Measurements from ENCODE around the gene SLC25A30. TPM values are rescaled to one million over a fixed set of nuclear protein-coding genes. Genes with fewer than 3 reads are reported as not detected.

Gene SLC25A30
- total RNA-seq, 4 donors from 2014 or later: 2.4 to 15.6 (median 6.5) TPM

DNA sequence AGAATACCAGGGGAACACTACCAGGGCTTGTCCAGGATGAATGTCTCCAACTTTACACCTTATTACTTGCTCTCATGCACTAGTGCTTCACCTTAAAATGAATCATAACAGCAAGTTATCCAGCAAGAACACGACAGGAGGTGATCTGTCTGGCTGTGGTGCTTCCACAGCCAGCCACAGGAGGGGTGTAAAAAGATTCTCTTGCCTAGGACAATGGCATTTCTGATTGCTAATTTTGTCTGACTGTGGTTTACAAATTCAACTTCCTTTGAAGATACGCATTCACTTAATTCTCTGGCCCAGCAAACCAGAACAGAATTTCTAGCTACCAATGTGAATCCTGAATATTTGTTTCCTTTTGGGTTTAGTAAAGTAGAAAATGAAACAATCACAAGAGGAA is 23.5 kb upstream of the SLC25A30 start:
- DNase-seq: no peak
- H3K4me1 ChIP-seq: peaks cover 0 to 15% (median 1%) of the 10 kb centered on the region in 4 donors
- no peak overlapping the region for H3K27ac ChIP-seq
- no peaks in the 10 kb centered on the region for H3K36me3 ChIP-seq
- intact Hi-C loops (cut with DNase I; ENCODE audit: low total_unique reads): no loop called here
- H3K9me3 ChIP-seq: no peaks in the 10 kb centered on the region
- in situ Hi-C loops (cut with MboI; ENCODE audit: low pct_ligation_motif_present in 1 of 4, low pct_unique_long_range_greater_than_20kb in 1 of 4, low sequenced_read_pairs in 3 of 4): no loop called here
- WGBS, 2 donors (ENCODE audit: low coverage in 1 of 2): 30 to 39% methylated on average over 2 of the region's 2 CpGs
- TF ChIP-seq POLR2A (IDR thresholded peaks at IDR 0.05) (no peak), POLR2AphosphoS5 (IDR thresholded peaks at IDR 0.05) (no peak), EP300 (IDR thresholded peaks at IDR 0.05; ENCODE audit: low read depth) (no peak)
- TF ChIP-seq, protein P1, sequence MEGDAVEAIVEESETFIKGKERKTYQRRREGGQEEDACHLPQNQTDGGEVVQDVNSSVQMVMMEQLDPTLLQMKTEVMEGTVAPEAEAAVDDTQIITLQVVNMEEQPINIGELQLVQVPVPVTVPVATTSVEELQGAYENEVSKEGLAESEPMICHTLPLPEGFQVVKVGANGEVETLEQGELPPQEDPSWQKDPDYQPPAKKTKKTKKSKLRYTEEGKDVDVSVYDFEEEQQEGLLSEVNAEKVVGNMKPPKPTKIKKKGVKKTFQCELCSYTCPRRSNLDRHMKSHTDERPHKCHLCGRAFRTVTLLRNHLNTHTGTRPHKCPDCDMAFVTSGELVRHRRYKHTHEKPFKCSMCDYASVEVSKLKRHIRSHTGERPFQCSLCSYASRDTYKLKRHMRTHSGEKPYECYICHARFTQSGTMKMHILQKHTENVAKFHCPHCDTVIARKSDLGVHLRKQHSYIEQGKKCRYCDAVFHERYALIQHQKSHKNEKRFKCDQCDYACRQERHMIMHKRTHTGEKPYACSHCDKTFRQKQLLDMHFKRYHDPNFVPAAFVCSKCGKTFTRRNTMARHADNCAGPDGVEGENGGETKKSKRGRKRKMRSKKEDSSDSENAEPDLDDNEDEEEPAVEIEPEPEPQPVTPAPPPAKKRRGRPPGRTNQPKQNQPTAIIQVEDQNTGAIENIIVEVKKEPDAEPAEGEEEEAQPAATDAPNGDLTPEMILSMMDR (IDR thresholded peaks at IDR 0.05): no peak
- H3K4me3 ChIP-seq: no peak overlapping the region
- no peaks in the 10 kb centered on the region for H3K27me3 ChIP-seq

DNA sequence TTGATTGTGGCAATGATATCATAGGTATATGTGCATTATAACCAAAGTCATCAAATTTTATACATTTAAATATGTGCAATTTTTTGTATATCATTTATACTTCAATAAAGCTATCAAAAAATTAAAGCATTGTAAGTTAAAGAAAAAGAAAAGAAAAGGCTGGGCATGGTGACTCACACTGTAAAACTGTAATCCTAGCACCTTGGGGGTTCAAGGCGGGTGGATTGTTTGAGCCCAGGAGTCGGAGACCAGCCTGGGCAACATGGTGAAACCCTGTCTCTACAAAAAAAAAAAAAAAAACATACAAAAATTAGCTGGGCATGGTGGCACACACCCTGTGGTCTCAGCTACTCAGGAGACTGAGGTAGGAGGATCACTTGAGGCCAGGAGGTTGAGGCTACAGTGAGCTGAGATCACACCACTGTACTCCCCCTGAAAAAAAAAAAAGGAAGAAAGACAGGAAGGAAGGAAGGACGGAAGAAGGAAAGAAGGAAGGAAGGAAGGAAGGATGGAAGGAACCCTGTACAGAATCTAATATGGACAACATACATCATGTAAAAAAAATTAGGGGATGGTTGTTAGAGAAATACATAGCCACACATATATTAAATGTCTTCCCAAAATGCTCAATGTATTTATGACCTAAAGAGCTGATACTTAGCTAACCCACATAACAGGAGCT is 21.7 kb upstream of the SLC25A30 start:
- Histone ChIP-seq H3K9me3 (no peaks in the 10 kb centered on the region), H3K27ac (peak overlapping the region in 1 of 4 donors; percentile 6), H3K4me3 (no peak overlapping the region), H3K36me3 (no peaks in the 10 kb centered on the region), H3K4me1 (peaks cover 0 to 21% (median 3%) of the 10 kb centered on the region in 4 donors), H3K27me3 (no peaks in the 10 kb centered on the region)
- 78 to 87% methylated on average over 3 of the region's 3 CpGs for WGBS, 2 donors (ENCODE audit: low coverage in 1 of 2)
- no peak for TF ChIP-seq POLR2AphosphoS5 (IDR thresholded peaks at IDR 0.05)
- TF ChIP-seq POLR2A (IDR thresholded peaks at IDR 0.05): no peak
- no peak for TF ChIP-seq EP300 (IDR thresholded peaks at IDR 0.05; ENCODE audit: low read depth)
- TF ChIP-seq, protein P1 (IDR thresholded peaks at IDR 0.05): no peak
- DNase-seq: no peak
- intact Hi-C loops (cut with DNase I; ENCODE audit: low total_unique reads) (no loop called here), in situ Hi-C loops (cut with MboI; ENCODE audit: low pct_ligation_motif_present in 1 of 4, low pct_unique_long_range_greater_than_20kb in 1 of 4, low sequenced_read_pairs in 3 of 4) (no loop called here)

DNA sequence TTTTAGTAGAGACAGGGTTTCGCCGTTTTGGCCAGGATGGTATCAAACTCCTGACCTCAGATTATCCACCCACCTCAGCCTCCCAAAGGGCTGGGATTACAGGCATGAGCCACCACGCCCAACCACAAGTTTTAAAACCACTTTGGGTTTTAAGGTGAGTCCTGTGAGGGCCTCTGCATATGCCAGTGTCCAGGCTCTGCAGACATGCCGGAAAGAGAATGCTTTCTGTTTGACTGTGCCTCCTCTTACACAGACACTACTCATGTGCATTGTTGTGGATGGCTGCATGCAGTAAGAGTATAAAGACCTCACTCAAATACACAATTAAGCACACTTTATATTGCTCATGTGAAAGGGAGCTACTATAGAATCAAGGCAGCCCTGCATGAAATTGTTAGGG is 20.8 kb upstream of the SLC25A30 start:
- H3K4me1 ChIP-seq: peaks cover 0 to 24% (median 3%) of the 10 kb centered on the region in 4 donors
- intact Hi-C loops (cut with DNase I; ENCODE audit: low total_unique reads): no loop called here
- TF ChIP-seq POLR2AphosphoS5 (IDR thresholded peaks at IDR 0.05) (no peak), EP300 (IDR thresholded peaks at IDR 0.05; ENCODE audit: low read depth) (no peak), POLR2A (IDR thresholded peaks at IDR 0.05) (no peak)
- TF ChIP-seq, protein P1 (IDR thresholded peaks at IDR 0.05): no peak
- in situ Hi-C loops (cut with MboI; ENCODE audit: low pct_ligation_motif_present in 1 of 4, low pct_unique_long_range_greater_than_20kb in 1 of 4, low sequenced_read_pairs in 3 of 4): no loop called here
- H3K27ac ChIP-seq: no peak overlapping the region
- H3K36me3 ChIP-seq: no peaks in the 10 kb centered on the region
- H3K4me3 ChIP-seq: no peak overlapping the region
- no peaks in the 10 kb centered on the region for H3K9me3 ChIP-seq
- no peaks in the 10 kb centered on the region for H3K27me3 ChIP-seq
- WGBS, 2 donors (ENCODE audit: low coverage in 1 of 2): 70% methylated on average over 4 of the region's 4 CpGs; no CpG with 5 or more reads in 1 of the 2 donors
- no peak for DNase-seq

DNA sequence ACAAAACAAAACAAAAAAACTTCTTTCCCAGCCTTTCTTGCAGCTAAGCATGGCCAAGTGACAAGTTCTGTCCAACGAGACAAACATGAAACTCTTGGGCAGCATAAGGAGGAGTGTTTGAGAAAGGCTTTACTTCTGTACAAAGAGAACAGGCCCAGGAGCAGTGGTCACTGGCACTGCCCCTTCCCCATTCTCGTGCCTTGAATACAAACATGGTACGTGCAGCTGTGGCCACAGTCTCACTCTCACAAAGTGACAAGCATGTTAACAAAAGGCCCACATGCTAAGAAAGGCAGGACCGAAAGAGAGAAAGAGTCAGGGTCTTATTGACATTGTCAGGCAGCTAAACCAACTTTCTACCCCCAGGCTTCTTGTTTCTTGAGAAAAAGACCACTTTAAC is 19.8 kb upstream of the SLC25A30 start:
- intact Hi-C loops (cut with DNase I; ENCODE audit: low total_unique reads) (no loop called here), in situ Hi-C loops (cut with MboI; ENCODE audit: low pct_ligation_motif_present in 1 of 4, low pct_unique_long_range_greater_than_20kb in 1 of 4, low sequenced_read_pairs in 3 of 4) (no loop called here)
- Histone ChIP-seq H3K4me1 (peaks cover 0 to 29% (median 3%) of the 10 kb centered on the region in 4 donors), H3K27me3 (no peaks in the 10 kb centered on the region), H3K4me3 (no peak overlapping the region), H3K36me3 (no peaks in the 10 kb centered on the region), H3K27ac (no peak overlapping the region), H3K9me3 (no peaks in the 10 kb centered on the region)
- DNase-seq: no peak
- TF ChIP-seq POLR2AphosphoS5 (IDR thresholded peaks at IDR 0.05) (no peak), POLR2A (IDR thresholded peaks at IDR 0.05) (no peak), EP300 (IDR thresholded peaks at IDR 0.05; ENCODE audit: low read depth) (no peak)
- TF ChIP-seq, protein P1 (IDR thresholded peaks at IDR 0.05): no peak
- 80 to 89% methylated on average over 2 to 4 of the region's 4 CpGs for WGBS, 2 donors (ENCODE audit: low coverage in 1 of 2)
